Activated effector memory CD4-positive, alpha-beta T cell treated with Interleukin-2 at 50 U/mL for 16 hours (primary cell): ENCODE measurements around the gene KIAA1191.
"Not testable (repeated sequence)": the region's sequence is repeated elsewhere in the genome, so short reads cannot be mapped to it uniquely, and the experiment has no call there.

Experiments used
- DNase-seq: peaks from one replicate; pipeline ENCODE4 v3.0.0-alpha.2; 2020

The KIAA1191 gene

DNA sequence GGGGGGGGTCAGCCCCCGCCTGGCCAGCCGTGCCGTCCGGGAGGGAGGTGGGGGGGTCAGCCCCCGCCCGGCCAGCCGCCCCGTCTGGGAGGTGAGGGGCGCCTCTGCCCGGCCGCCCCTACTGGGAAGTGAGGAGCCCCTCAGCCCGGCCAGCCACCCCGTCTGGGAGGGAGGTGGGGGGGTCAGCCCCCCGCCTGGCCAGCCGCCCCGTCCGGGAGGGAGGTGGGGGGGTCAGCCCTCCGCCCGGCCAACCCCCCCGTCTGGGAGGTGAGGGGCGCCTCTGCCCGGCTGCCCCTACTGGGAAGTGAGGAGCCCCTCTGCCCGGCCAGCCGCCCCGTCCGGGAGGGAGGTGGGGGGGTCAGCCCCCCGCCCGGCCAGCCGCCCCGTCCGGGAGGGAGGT lies 56.2 kb downstream of the KIAA1191 start:
- DNase-seq = not testable (repeated sequence)
